Measurements from ENCODE around the gene PARD3.

Gene PARD3

DNA sequence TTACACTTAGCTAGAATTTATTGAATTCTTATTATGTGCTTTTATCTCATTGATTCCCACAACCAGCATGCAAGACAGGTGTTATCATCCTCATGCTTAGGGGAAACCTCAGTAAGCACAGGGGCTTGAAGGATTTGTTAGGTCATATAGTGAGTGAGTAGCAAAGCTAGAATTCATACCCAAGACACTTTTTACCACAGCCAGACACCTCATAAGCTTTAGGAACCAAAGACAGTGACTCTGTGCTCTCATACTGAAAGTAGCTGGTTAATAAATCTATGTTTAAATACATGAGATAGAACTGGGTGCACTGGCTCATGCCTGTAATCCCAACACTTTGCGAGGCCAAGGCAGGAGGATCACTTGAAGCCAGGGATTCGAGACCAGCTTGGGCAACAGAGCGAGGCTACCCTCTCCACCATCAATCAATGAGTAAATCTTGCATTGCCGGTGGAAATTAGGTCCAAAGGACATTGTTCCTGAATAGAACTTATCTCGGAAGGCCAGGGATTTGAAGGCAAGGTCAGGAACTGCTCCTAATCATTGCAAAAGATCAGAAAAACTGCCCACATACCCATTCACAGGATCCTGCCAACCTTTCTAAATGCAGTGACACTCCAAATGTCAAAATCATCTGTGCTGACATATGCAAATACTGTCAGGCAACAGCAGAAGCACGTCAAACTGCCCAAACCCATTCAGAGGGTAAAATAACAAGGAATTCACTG, 523.5 kb downstream of the PARD3 start:
- TF ChIP-seq, protein P1, sequence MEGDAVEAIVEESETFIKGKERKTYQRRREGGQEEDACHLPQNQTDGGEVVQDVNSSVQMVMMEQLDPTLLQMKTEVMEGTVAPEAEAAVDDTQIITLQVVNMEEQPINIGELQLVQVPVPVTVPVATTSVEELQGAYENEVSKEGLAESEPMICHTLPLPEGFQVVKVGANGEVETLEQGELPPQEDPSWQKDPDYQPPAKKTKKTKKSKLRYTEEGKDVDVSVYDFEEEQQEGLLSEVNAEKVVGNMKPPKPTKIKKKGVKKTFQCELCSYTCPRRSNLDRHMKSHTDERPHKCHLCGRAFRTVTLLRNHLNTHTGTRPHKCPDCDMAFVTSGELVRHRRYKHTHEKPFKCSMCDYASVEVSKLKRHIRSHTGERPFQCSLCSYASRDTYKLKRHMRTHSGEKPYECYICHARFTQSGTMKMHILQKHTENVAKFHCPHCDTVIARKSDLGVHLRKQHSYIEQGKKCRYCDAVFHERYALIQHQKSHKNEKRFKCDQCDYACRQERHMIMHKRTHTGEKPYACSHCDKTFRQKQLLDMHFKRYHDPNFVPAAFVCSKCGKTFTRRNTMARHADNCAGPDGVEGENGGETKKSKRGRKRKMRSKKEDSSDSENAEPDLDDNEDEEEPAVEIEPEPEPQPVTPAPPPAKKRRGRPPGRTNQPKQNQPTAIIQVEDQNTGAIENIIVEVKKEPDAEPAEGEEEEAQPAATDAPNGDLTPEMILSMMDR (conservative IDR thresholded peaks at IDR 0.05): no peak
- no peak overlapping the region for H3K27ac ChIP-seq

DNA sequence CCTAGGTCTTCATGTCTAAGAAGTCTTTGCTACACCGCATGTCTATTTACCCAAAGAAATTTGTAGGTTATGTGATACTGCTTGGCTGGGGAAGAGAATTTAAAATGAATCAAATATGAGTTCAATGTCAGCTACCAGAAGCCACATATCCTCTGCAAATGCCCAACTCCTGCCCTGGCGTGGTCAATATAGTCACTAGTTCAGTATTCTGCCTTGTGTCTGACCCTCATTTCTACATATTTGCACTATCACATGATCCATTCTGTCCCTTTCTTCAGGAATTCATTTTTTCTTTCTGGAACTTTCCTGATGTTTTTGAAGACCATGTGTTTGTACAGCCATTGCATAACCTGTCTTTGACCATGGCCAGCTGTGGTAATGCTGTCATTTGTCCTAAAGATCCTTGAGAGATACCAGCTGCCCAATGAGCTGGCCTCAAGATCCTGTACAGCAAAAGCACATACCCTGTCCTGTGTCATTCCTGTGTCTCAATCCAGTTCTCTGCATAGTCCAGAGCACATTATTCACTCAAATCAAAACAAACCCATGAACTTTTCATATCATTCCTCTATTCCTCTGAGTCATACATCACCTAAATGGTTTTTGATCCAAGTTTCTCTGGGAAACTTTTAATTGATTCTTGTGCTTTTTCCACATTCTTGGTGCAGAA, 524.5 kb downstream of the PARD3 start:
- H3K27ac ChIP-seq: no peak overlapping the region
- TF ChIP-seq, protein P1 (conservative IDR thresholded peaks at IDR 0.05): no peak

DNA sequence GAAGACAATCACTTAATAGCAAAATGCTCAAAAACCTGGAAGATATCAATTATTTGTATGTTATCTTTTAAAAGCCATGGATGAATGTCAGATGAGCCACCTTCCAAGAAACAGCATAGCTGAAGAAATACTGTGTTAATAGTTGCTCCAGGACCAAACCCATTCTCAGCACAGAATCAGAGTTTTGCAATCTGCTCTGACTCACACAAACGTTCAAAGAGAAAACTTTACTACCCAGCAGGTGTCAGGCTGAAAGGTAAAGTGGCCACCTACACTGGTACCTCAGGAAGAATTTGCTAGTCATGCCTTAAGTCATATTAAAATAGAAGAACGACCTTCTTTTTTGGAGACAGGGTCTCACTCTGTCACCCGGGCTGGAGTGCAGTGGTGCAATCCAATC, 526.5 kb downstream of the PARD3 start:
- TF ChIP-seq, protein P1 (conservative IDR thresholded peaks at IDR 0.05): no peak
- no peak overlapping the region for H3K27ac ChIP-seq

DNA sequence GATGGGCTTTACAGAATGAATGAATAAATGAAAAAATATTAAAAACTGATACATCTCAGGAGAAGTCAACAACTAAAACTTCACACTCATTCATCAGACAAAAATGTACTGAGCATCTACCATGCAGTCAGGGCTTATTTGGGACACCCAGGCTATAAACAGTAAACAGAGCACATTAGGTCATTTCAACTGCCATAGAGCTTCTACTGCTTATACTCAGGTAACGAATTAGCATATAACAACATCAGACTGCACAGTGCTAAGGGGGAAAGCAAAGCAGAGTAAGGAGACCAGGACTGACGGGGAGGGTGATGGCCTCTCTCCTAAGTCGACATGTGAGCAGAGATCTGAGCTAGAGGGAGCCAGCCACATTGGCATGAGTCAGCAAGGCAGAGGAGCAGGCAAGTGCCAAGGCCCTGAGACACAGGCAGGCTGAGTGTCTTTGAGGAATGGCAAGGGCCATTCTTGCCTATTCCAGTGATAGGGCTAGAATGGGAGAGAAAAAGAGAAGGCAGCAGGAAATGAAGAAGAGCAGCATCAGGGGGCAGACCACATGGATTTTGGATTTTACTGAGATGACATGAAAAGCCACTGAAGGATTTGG, 528.9 kb downstream of the PARD3 start:
- H3K27ac ChIP-seq: no peak overlapping the region
- TF ChIP-seq, protein P1 (conservative IDR thresholded peaks at IDR 0.05): no peak

DNA sequence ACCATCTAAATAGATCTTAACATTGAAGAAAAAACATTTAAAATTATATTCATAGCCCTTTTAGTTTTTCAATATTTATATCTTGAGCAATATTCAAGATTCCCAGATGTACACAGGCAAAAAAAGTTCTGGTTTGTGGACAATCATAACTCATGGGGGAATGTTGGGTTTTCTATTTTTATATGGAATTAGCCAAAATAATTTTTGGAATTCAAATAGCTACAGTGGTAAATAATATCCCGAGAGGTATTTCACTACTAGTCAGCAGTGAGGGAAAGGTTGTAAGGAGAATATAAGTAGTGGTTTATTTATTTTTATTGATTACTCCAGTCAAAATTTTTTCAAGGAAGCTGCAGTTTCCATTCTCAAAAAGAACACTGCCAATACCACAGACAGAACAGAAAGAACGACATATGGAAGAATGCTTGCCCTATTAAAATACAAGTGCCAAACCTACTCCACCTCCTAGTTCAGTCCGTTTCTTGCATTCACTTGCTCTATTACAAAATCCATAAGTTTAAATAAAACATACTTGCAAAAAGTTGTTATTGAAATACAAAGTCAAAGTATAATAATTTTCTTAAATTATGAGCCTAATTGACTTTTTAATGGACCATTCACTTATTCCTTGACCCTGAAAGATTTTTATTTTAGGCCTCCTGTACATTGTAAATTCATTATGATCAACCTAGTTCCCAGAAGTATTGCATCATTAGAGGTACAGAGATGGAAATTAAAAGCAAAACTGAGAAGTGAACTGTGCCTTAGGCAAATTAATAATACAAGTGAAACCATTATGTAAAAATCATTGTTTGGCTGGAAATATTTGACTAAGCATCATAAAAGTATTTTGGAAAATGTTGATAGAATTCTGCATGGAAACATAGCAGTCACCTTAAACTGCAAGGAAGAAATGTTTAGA, 533.2 kb downstream of the PARD3 start:
- TF ChIP-seq, protein P1 (conservative IDR thresholded peaks at IDR 0.05): no peak

DNA sequence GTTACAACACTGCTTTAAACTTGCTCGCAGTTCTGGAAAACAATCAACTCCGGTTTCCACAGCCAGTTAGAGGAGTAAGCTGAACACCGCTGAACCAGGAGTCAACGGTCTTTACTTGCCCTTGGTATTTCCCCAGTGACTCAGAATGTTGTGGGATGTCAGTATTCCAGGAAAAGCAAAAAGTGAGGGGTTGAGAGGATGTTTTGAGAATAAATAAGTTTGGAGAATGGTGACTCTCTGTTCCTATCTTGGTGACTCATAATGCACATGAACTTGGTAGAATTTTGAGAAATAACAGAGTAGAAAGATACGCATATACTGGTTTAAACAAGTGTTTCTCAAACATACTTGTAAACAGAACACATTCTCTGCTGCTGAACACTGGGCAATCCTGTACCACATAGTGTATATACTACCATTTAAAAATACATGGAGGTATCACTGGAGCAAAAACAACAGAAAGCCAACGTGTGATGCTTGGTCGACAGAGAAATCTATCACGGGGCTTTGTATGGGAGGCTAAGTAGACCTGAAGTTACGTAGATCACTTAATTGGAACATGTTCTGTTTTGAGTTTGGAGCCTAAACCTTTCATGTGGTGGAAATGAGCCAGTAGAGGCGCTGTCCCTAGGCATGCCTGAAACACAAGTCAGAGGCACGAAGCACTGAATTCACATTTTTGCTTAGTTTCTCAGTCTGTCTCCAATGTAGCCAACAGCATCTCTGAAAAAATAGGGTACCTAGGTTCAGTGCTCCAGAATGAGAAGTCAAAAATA, 534.3 kb downstream of the PARD3 start:
- no peak overlapping the region for H3K27ac ChIP-seq
- TF ChIP-seq, protein P1 (conservative IDR thresholded peaks at IDR 0.05): no peak

More for the DNA sequence above, 533.2 kb downstream of the PARD3 start:
- H3K27ac ChIP-seq: no peak overlapping the region
